ENCODE data around the gene RPTOR.

The RPTOR gene

GRCh38 chr17:80555266-80555665, 10.6 kb downstream of the RPTOR start:
- Histone ChIP-seq H3K27me3 (ENCODE audit: insufficient read depth, poor library complexity, severe bottlenecking) (no peaks in the 10 kb centered on the region), H3K4me3 (replicated peaks; ENCODE audit: insufficient read depth, low read length) (no peak overlapping the region), H3K27ac (replicated peaks) (no peak overlapping the region)
- no peak for DNase-seq (ENCODE audit: low read depth in 1 of 2, low spot score in 1 of 2)
- TF ChIP-seq REST (IDR thresholded peaks at IDR 0.05; ENCODE audit: insufficient replicate concordance, low read depth): no peak
- TF ChIP-seq SPI1 (IDR thresholded peaks at IDR 0.05; ENCODE audit: borderline replicate concordance, low read depth): no peak
- TF ChIP-seq GABPA (IDR thresholded peaks at IDR 0.05; ENCODE audit: low read depth): no peak

- H3K4me3 ChIP-seq (replicated peaks; ENCODE audit: insufficient read depth, low read length): no peak overlapping the region
- H3K27me3 ChIP-seq (ENCODE audit: insufficient read depth, poor library complexity, severe bottlenecking): no peaks in the 10 kb centered on the region
- TF ChIP-seq CTCF (IDR thresholded peaks at IDR 0.05; ENCODE audit: insufficient read depth, low read length) (no peak), POLR2AphosphoS5 (IDR thresholded peaks at IDR 0.05; ENCODE audit: low read depth) (no peak), REST (IDR thresholded peaks at IDR 0.05; ENCODE audit: insufficient replicate concordance, low read depth) (no peak), GABPA (IDR thresholded peaks at IDR 0.05; ENCODE audit: low read depth) (no peak)
- no peak overlapping the region for H3K27ac ChIP-seq (replicated peaks)
- DNase-seq (ENCODE audit: low read depth in 1 of 2, low spot score in 1 of 2): no peak
Observed at GRCh38 chr17:80558046-80558445, 13.4 kb downstream of the RPTOR start.

- peak in 1 of 2 experiments; percentile 69 for DNase-seq (ENCODE audit: low read depth in 1 of 2, low spot score in 1 of 2)
- Histone ChIP-seq H3K27ac (replicated peaks) (peak overlapping the region; percentile 40), H3K27me3 (ENCODE audit: insufficient read depth, poor library complexity, severe bottlenecking) (no peaks in the 10 kb centered on the region), H3K4me3 (replicated peaks; ENCODE audit: insufficient read depth, low read length) (no peak overlapping the region)
- TF ChIP-seq GABPA (IDR thresholded peaks at IDR 0.05; ENCODE audit: low read depth) (no peak), SPI1 (IDR thresholded peaks at IDR 0.05; ENCODE audit: borderline replicate concordance, low read depth) (peak; percentile 86)
Observed at GRCh38 chr17:80559825-80560251, 15.2 kb downstream of the RPTOR start.

GRCh38 chr17:80561541-80562114, 17.0 kb downstream of the RPTOR start:
- no peaks in the 10 kb centered on the region for H3K27me3 ChIP-seq (ENCODE audit: insufficient read depth, poor library complexity, severe bottlenecking)
- H3K27ac ChIP-seq (replicated peaks): no peak overlapping the region
- TF ChIP-seq SPI1 (IDR thresholded peaks at IDR 0.05; ENCODE audit: borderline replicate concordance, low read depth) (no peak), REST (IDR thresholded peaks at IDR 0.05; ENCODE audit: insufficient replicate concordance, low read depth) (no peak), CTCF (IDR thresholded peaks at IDR 0.05; ENCODE audit: insufficient read depth, low read length) (no peak), GABPA (IDR thresholded peaks at IDR 0.05; ENCODE audit: low read depth) (no peak)
- DNase-seq (ENCODE audit: low read depth in 1 of 2, low spot score in 1 of 2): no peak
- no peak overlapping the region for H3K4me3 ChIP-seq (replicated peaks; ENCODE audit: insufficient read depth, low read length)
